Measurements from ENCODE around the gene CLSTN1. TPM values are rescaled to one million over a fixed set of nuclear protein-coding genes. Genes with fewer than 3 reads are reported as not detected.

Gene CLSTN1
- total and polyA plus RNA-seq, 10 of the 15 experiments (the other 5 are each of a cell fraction or from before 2014, with no cell fraction given) = 2.7 to 64.4 (median 23.2) TPM

- no peak for TF ChIP-seq EP300 (IDR thresholded peaks at IDR 0.05; ENCODE audit: borderline replicate concordance in 1 of 2, control insufficient read depth in 1 of 2, low read depth in 2 of 2, low read length in 2 of 2)
- no peak for TF ChIP-seq IKZF2 (IDR thresholded peaks at IDR 0.05)
- TF ChIP-seq ZNF687 (IDR thresholded peaks at IDR 0.05) = no peak
- TF ChIP-seq SMAD5 (IDR thresholded peaks at IDR 0.05; ENCODE audit: low read depth) = no peak
- no peak for TF ChIP-seq EGR1 (IDR thresholded peaks at IDR 0.05; ENCODE audit: borderline replicate concordance in 1 of 2, low read depth in 2 of 2, low read length in 2 of 2)
- no peak for TF ChIP-seq ESRRA (IDR thresholded peaks at IDR 0.05; ENCODE audit: low read length)
- no peak for TF ChIP-seq MXI1 (IDR thresholded peaks at IDR 0.05; ENCODE audit: low read depth, low read length)
Observed at GRCh38 chr1:9726905-9727595, 96.7 kb downstream of the CLSTN1 start (continued).

GRCh38 chr1:9726406-9726805 is 97.4 kb downstream of the CLSTN1 start:
- Histone ChIP-seq H3K79me2 (ENCODE audit: control insufficient read depth, insufficient read depth, low read length) (no peaks in the 10 kb centered on the region), H3K4me2 (ENCODE audit: control insufficient read depth, insufficient read depth) (no peak overlapping the region), H3K27me3 (replicated peaks in 1 of 2; ENCODE audit: control insufficient read depth in 2 of 2, insufficient read depth in 2 of 2, low read length in 1 of 2) (no peaks in the 10 kb centered on the region), H4K20me1 (ENCODE audit: control insufficient read depth, insufficient read depth) (no peaks in the 10 kb centered on the region; the same call in 1 of the 2 replicates), H3K4me3 (no peak overlapping the region), H3K9me3 (replicated peaks; ENCODE audit: control insufficient read depth, insufficient read depth, low read length) (no peaks in the 10 kb centered on the region; the same call in 2 of the 3 replicates), H3K36me3 (ENCODE audit: control insufficient read depth in 2 of 2, insufficient read depth in 2 of 2, low read length in 1 of 2) (peaks cover 38 to 70% of the 10 kb centered on the region in 2 experiments), H3K9ac (ENCODE audit: control insufficient read depth, insufficient read depth, low read length) (no peak overlapping the region), H3K4me1 (ENCODE audit: control insufficient read depth, insufficient read depth, low read length) (no peaks in the 10 kb centered on the region), H2AFZ (ENCODE audit: control insufficient read depth, low read depth, low read length) (no peak overlapping the region), H3K27ac (ENCODE audit: control insufficient read depth, insufficient read depth) (no peak overlapping the region)
- FAIRE-seq = no peak
- intact Hi-C loops (cut with micrococcal nuclease; ENCODE audit: unreplicated experiment) (no loop called here), in situ Hi-C loops (cut with MboI) (no loop called here)
- ChIA-PET POLR2A (no interaction called here), SMC1A (ENCODE audit: uncharacterized antibody, unreplicated experiment) (no interaction called here), CTCF (interaction anchor here (2.1 to 3.2 kb wide), 2 partner anchors 100 to 111 kb away, joined by 13 to 21 read pairs; no protein-coding TSS in a partner anchor), RAD21 (ENCODE audit: unreplicated experiment) (interaction anchor here (0.6 to 1.8 kb wide), 3 partner anchors 71 to 139 kb away, joined by 3 to 7 read pairs (median 4); no protein-coding TSS in a partner anchor)
- no peak for DNase-seq (ENCODE audit: low read depth, low spot score)
- WGBS (ENCODE audit: insufficient coverage, insufficient replicate concordance, low lambda C conversion rate, missing lambda C conversion rate) = 98% methylated on average over 6 of the region's 6 CpGs
- no peak for ATAC-seq
- no TSS peak for BruUV-seq (replicated peaks)
- no peak for TF ChIP-seq ETV6 (conservative IDR thresholded peaks at IDR 0.05 in 1 of 2, IDR thresholded peaks at IDR 0.05 in 1 of 2; ENCODE audit: borderline replicate concordance in 1 of 2, low read depth in 1 of 2)
- TF ChIP-seq FOS (IDR thresholded peaks at IDR 0.05; ENCODE audit: borderline replicate concordance, extremely low read depth, insufficient read length) = no peak
- TF ChIP-seq CREB1 (IDR thresholded peaks at IDR 0.05; ENCODE audit: low read depth) = no peak
- TF ChIP-seq CEBPZ (IDR thresholded peaks at IDR 0.05; ENCODE audit: low read depth, low read length) = no peak
- TF ChIP-seq ESRRA (IDR thresholded peaks at IDR 0.05; ENCODE audit: low read length) = no peak
- no peak for TF ChIP-seq SIX5 (IDR thresholded peaks at IDR 0.05; ENCODE audit: low read depth, low read length, severe bottlenecking)
- TF ChIP-seq HCFC1 (IDR thresholded peaks at IDR 0.05; ENCODE audit: low read length) = no peak
